ENCODE data around the gene PGM1. TPM values are rescaled to one million over a fixed set of nuclear protein-coding genes. Genes with fewer than 3 reads are reported as not detected.

The PGM1 gene
- total RNA-seq, 1 experiment from 2014 or later, result 124 TPM

- Histone ChIP-seq H4K20me1 (ENCODE audit: low read length) (no peaks in the 10 kb centered on the region), H3F3A (ENCODE audit: low read length, unreplicated experiment) (no peaks in the 10 kb centered on the region), H3K4me2 (ENCODE audit: low read length) (no peak overlapping the region), H3K9me3 (ENCODE audit: low read length) (no peaks in the 10 kb centered on the region), H3K9ac (ENCODE audit: low read length) (no peak overlapping the region), H3K4me3 (ENCODE audit: low read length) (no peak overlapping the region), H3K36me3 (ENCODE audit: low read depth, low read length) (no peaks in the 10 kb centered on the region), H2AFZ (ENCODE audit: low read length) (no peak overlapping the region), H3K27ac (ENCODE audit: low read length) (no peak overlapping the region), H3K27me3 (ENCODE audit: low read length) (no peaks in the 10 kb centered on the region), H3K9me2 (replicated peaks; ENCODE audit: low read length) (no peaks in the 10 kb centered on the region), H3K79me2 (ENCODE audit: low read length) (peaks cover 17% of the 10 kb centered on the region; the same call in 1 of the 2 replicates), H3K4me1 (ENCODE audit: insufficient read depth, low read length) (peaks cover 8% of the 10 kb centered on the region; the same call in 1 of the 2 replicates)
- no peak for TF ChIP-seq EZH2 (IDR thresholded peaks at IDR 0.05; ENCODE audit: low read length, unreplicated experiment)
- no peak for TF ChIP-seq EZH2phosphoT487 (IDR thresholded peaks at IDR 0.05; ENCODE audit: borderline replicate concordance, low read length)
- TF ChIP-seq CTCF (conservative IDR thresholded peaks at IDR 0.05; ENCODE audit: low read depth, low read length), result no peak
- ATAC-seq (no peak), DNase-seq (no peak)
- intact Hi-C loops (cut with micrococcal nuclease), result no loop called here
- no TSS peak for BruUV-seq (replicated peaks)
- CTCF ChIA-PET, result no interaction called here
- POLR2A ChIA-PET (ENCODE audit: unreplicated experiment), result no interaction called here
Observed at GRCh38 chr1:63621698-63622097, 28.5 kb downstream of the PGM1 start.

GRCh38 chr1:63622849-63623566 is 29.8 kb downstream of the PGM1 start:
- TF ChIP-seq EZH2 (IDR thresholded peaks at IDR 0.05; ENCODE audit: low read length, unreplicated experiment) (no peak), CTCF (conservative IDR thresholded peaks at IDR 0.05; ENCODE audit: low read depth, low read length) (no peak), EZH2phosphoT487 (IDR thresholded peaks at IDR 0.05; ENCODE audit: borderline replicate concordance, low read length) (no peak)
- Histone ChIP-seq H3K4me2 (ENCODE audit: low read length) (no peak overlapping the region), H3K36me3 (ENCODE audit: low read depth, low read length) (no peaks in the 10 kb centered on the region), H3K4me3 (ENCODE audit: low read length) (no peak overlapping the region), H3K4me1 (ENCODE audit: insufficient read depth, low read length) (peaks cover 8% of the 10 kb centered on the region; the same call in 1 of the 2 replicates), H2AFZ (ENCODE audit: low read length) (no peak overlapping the region), H3K9me3 (ENCODE audit: low read length) (no peaks in the 10 kb centered on the region), H3F3A (ENCODE audit: low read length, unreplicated experiment) (no peaks in the 10 kb centered on the region), H3K9me2 (replicated peaks; ENCODE audit: low read length) (no peaks in the 10 kb centered on the region), H3K27ac (ENCODE audit: low read length) (no peak overlapping the region), H4K20me1 (ENCODE audit: low read length) (no peaks in the 10 kb centered on the region), H3K27me3 (ENCODE audit: low read length) (no peaks in the 10 kb centered on the region), H3K79me2 (ENCODE audit: low read length) (peaks cover 17% of the 10 kb centered on the region; the same call in 1 of the 2 replicates), H3K9ac (ENCODE audit: low read length) (no peak overlapping the region)
- no peak for ATAC-seq
- no peak for DNase-seq
- CTCF ChIA-PET, result no interaction called here
- POLR2A ChIA-PET (ENCODE audit: unreplicated experiment), result no interaction called here
- intact Hi-C loops (cut with micrococcal nuclease), result no loop called here
- BruUV-seq (replicated peaks), result no TSS peak

GRCh38 chr1:63623952-63624351 is 30.7 kb downstream of the PGM1 start:
- no peak for DNase-seq
- H3K27ac ChIP-seq (ENCODE audit: low read length), result no peak overlapping the region
- H3K4me2 ChIP-seq (ENCODE audit: low read length), result no peak overlapping the region
- no peaks in the 10 kb centered on the region for H4K20me1 ChIP-seq (ENCODE audit: low read length)
- POLR2A ChIA-PET (ENCODE audit: unreplicated experiment), result no interaction called here
- H3K9me2 ChIP-seq (replicated peaks; ENCODE audit: low read length), result no peaks in the 10 kb centered on the region
- TF ChIP-seq EZH2 (IDR thresholded peaks at IDR 0.05; ENCODE audit: low read length, unreplicated experiment), result no peak
- no peak for TF ChIP-seq EZH2phosphoT487 (IDR thresholded peaks at IDR 0.05; ENCODE audit: borderline replicate concordance, low read length)
- TF ChIP-seq CTCF (conservative IDR thresholded peaks at IDR 0.05; ENCODE audit: low read depth, low read length), result no peak
- CTCF ChIA-PET, result no interaction called here
- peaks cover 16% of the 10 kb centered on the region for H3K4me1 ChIP-seq (ENCODE audit: insufficient read depth, low read length)
- H3K27me3 ChIP-seq (ENCODE audit: low read length), result no peaks in the 10 kb centered on the region
- no peak overlapping the region for H3K4me3 ChIP-seq (ENCODE audit: low read length)
- H3F3A ChIP-seq (ENCODE audit: low read length, unreplicated experiment), result no peaks in the 10 kb centered on the region
- no peaks in the 10 kb centered on the region for H3K36me3 ChIP-seq (ENCODE audit: low read depth, low read length)
- no peak overlapping the region for H3K9ac ChIP-seq (ENCODE audit: low read length)
- intact Hi-C loops (cut with micrococcal nuclease), result no loop called here
- H2AFZ ChIP-seq (ENCODE audit: low read length), result no peak overlapping the region
- H3K9me3 ChIP-seq (ENCODE audit: low read length), result no peaks in the 10 kb centered on the region
- no peak for ATAC-seq
- no TSS peak for BruUV-seq (replicated peaks)
- H3K79me2 ChIP-seq (ENCODE audit: low read length), result peaks cover 11% of the 10 kb centered on the region; the same call in 1 of the 2 replicates

Data from PC-3 (cell line).